GM19328 (cell line): ENCODE measurements around the gene ZIC3.

Experiments
- ATAC-seq: cut with Tn5 transposase; IDR thresholded peaks from one replicate; pipeline ENCODE4 v1.9.1; 2021; ENCODE audit warnings: mild to moderate bottlenecking, moderate library complexity; ENCODE audit not compliant: unreplicated experiment

ZIC3 gene

GRCh38 chrX:137573324-137574101, 7.6 kb downstream of the ZIC3 start:
- ATAC-seq: no peak

GRCh38 chrX:137574102-137574783, 8.3 kb downstream of the ZIC3 start:
- no peak for ATAC-seq

GRCh38 chrX:137574784-137575293, 8.9 kb downstream of the ZIC3 start:
- ATAC-seq: no peak

GRCh38 chrX:137575596-137576255, 9.8 kb downstream of the ZIC3 start:
- ATAC-seq: no peak

- ATAC-seq: no peak
These were observed 21.2 kb downstream of the ZIC3 start for GRCh38 chrX:137587151-137587550.

- no peak for ATAC-seq
These were observed 34.8 kb downstream of the ZIC3 start for GRCh38 chrX:137600769-137601168.
